Left lobe of liver (tissue), 2 donors: ENCODE measurements around the gene PPP2R3C. TPM values are rescaled to one million over a fixed set of nuclear protein-coding genes. Genes with fewer than 3 reads are reported as not detected.
"Not testable (repeated sequence)": the region's sequence is repeated elsewhere in the genome, so short reads cannot be mapped to it uniquely, and the experiment has no call there.

Experiments used
- ATAC-seq: fragments of 200-7000 bp; cut with Tn5 transposase; one replicate; pipeline ENCODE4 v1.9.1; 2020; ENCODE audit warnings: mild to moderate bottlenecking, moderate library complexity
- DNase-seq: peaks from one replicate; pipeline ENCODE4 v3.0.0-alpha.2; 2020; ENCODE audit warnings: low spot score
- total RNA-seq: library from RNA; stranded (reverse); gene quantifications from one replicate; pipeline ENCODE4 v1.2.1, GENCODE V29; 2021
- donor health status: DM: no; HTN: no; CAD: no; lungs with moderate emphysema.
- donor health status: DM: no; HTN: yes; CAD: no.

The PPP2R3C gene
- total RNA-seq, 1 donor from 2014 or later, result 6.1 TPM

GRCh38 chr14:35133542-35134328 lies 11.9 kb upstream of the PPP2R3C start:
- ATAC-seq, result peak; percentile 51
- DNase-seq, result no peak

GRCh38 chr14:35124127-35124526 lies 2.3 kb upstream of the PPP2R3C start:
- DNase-seq, result no peak
- ATAC-seq, result no peak

GRCh38 chr14:35123388-35123703 lies 1.6 kb upstream of the PPP2R3C start:
- ATAC-seq, result no peak

GRCh38 chr14:35122696-35123387 lies 1.1 kb upstream of the PPP2R3C start:
- ATAC-seq (peak; percentile 20), DNase-seq (no peak)

More at GRCh38 chr14:35123388-35123703, 1.6 kb upstream of the PPP2R3C start:
- no peak for DNase-seq

GRCh38 chr14:35121026-35121886 lies 534 bp downstream of the PPP2R3C start:
- ATAC-seq (peak; percentile 84), DNase-seq (no peak)

GRCh38 chr14:35117112-35117511 lies 4.7 kb downstream of the PPP2R3C start:
- peak; percentile 51 for ATAC-seq

GRCh38 chr14:35116242-35116641 lies 5.5 kb downstream of the PPP2R3C start:
- DNase-seq (no peak), ATAC-seq (no peak)

More at GRCh38 chr14:35117112-35117511, 4.7 kb downstream of the PPP2R3C start:
- peak; percentile 67 for DNase-seq

GRCh38 chr14:35114036-35114435 lies 7.8 kb downstream of the PPP2R3C start:
- ATAC-seq (no peak), DNase-seq (no peak)

- ATAC-seq (no peak), DNase-seq (no peak)
These were observed 8.4 kb downstream of the PPP2R3C start for GRCh38 chr14:35113308-35113950.

- ATAC-seq (no peak), DNase-seq (no peak)
These were observed 9.1 kb downstream of the PPP2R3C start for GRCh38 chr14:35112641-35113040.

GRCh38 chr14:35107866-35108265 lies 13.9 kb downstream of the PPP2R3C start:
- no peak for DNase-seq
- ATAC-seq, result no peak

GRCh38 chr14:35094645-35095044 lies 27.1 kb downstream of the PPP2R3C start:
- DNase-seq, ATAC-seq: not testable (repeated sequence)

- no peak for ATAC-seq
- DNase-seq, result no peak
These were observed 33.3 kb downstream of the PPP2R3C start for GRCh38 chr14:35088514-35088913.

- DNase-seq (no peak), ATAC-seq (no peak)
These were observed 36.3 kb downstream of the PPP2R3C start for GRCh38 chr14:35085441-35085840.

- ATAC-seq (no peak), DNase-seq (no peak)
These were observed 38.1 kb downstream of the PPP2R3C start for GRCh38 chr14:35083530-35084150.

GRCh38 chr14:35079742-35080141 lies 42.0 kb downstream of the PPP2R3C start:
- peak; percentile 39 for ATAC-seq
- DNase-seq, result no peak

- ATAC-seq, result peak; percentile 98
- peak; percentile 52 for DNase-seq
These were observed 43.7 kb downstream of the PPP2R3C start for GRCh38 chr14:35078082-35078481.

GRCh38 chr14:35073486-35073885 lies 48.3 kb downstream of the PPP2R3C start:
- ATAC-seq (no peak), DNase-seq (no peak)

GRCh38 chr14:35072226-35072625 lies 49.6 kb downstream of the PPP2R3C start:
- ATAC-seq (no peak), DNase-seq (no peak)

GRCh38 chr14:35068238-35069012 lies 53.4 kb downstream of the PPP2R3C start:
- peak; percentile 64 for ATAC-seq
- DNase-seq, result no peak
